Measurements from ENCODE around the gene PAM.

The PAM gene

DNA sequence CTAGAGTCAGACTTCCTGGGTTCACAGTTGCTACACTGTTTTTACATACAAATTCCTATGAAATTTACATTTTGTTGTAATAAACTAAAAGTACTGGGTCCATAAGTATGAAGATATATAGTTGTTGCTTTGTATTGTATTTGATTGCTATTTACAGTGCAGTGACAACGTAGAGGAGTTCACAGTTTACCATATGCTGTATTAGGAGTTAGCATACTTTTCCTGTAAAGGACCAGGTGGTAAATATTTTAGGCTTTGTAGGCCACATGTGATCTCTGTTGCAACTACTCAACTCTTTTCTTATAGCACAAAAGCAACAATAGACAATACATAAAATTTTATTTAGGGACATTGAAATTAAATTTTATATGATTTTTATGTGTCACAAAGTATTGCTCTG lies 18.0 kb downstream of the PAM start:
- TF ChIP-seq FOXP2 (optimal IDR thresholded peaks at IDR 0.05; ENCODE audit: borderline replicate concordance, extremely low read depth, extremely low read length, insufficient read depth) = no peak
- TF ChIP-seq TAF1 (IDR thresholded peaks at IDR 0.05; ENCODE audit: borderline replicate concordance, insufficient read depth, low read length) = no peak
- TF ChIP-seq, protein P1, sequence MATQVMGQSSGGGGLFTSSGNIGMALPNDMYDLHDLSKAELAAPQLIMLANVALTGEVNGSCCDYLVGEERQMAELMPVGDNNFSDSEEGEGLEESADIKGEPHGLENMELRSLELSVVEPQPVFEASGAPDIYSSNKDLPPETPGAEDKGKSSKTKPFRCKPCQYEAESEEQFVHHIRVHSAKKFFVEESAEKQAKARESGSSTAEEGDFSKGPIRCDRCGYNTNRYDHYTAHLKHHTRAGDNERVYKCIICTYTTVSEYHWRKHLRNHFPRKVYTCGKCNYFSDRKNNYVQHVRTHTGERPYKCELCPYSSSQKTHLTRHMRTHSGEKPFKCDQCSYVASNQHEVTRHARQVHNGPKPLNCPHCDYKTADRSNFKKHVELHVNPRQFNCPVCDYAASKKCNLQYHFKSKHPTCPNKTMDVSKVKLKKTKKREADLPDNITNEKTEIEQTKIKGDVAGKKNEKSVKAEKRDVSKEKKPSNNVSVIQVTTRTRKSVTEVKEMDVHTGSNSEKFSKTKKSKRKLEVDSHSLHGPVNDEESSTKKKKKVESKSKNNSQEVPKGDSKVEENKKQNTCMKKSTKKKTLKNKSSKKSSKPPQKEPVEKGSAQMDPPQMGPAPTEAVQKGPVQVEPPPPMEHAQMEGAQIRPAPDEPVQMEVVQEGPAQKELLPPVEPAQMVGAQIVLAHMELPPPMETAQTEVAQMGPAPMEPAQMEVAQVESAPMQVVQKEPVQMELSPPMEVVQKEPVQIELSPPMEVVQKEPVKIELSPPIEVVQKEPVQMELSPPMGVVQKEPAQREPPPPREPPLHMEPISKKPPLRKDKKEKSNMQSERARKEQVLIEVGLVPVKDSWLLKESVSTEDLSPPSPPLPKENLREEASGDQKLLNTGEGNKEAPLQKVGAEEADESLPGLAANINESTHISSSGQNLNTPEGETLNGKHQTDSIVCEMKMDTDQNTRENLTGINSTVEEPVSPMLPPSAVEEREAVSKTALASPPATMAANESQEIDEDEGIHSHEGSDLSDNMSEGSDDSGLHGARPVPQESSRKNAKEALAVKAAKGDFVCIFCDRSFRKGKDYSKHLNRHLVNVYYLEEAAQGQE (IDR thresholded peaks at IDR 0.05; ENCODE audit: insufficient read depth in 1 of 2, low read depth in 2 of 2, low read length in 2 of 2) = no peak
- TF ChIP-seq SIN3A (IDR thresholded peaks at IDR 0.05; ENCODE audit: borderline replicate concordance, insufficient read depth, low read length) = no peak
- no peak for TF ChIP-seq POLR2AphosphoS5 (IDR thresholded peaks at IDR 0.05; ENCODE audit: low read depth, low read length)

DNA sequence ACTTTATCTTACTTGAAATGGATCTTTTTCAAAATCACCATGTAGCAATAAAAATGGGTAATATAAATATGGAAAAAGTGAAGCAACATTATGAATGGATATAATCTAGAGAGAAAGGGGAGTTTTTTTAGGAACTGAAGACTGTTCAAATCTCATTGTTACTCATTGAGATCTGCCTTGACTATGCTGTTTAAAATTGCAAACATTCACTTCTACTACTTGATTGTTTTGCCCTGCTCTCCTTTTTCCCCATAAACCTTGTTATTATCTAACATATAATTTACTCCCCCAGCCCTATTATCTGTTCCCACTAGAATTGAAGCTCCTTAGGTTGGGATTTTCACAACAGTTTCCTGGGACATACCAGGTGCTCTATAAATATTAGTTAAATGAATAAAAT lies 22.0 kb downstream of the PAM start:
- TF ChIP-seq TAF1 (IDR thresholded peaks at IDR 0.05; ENCODE audit: borderline replicate concordance, insufficient read depth, low read length) = no peak
- no peak for TF ChIP-seq POLR2AphosphoS5 (IDR thresholded peaks at IDR 0.05; ENCODE audit: low read depth, low read length)
- no peak for TF ChIP-seq SIN3A (IDR thresholded peaks at IDR 0.05; ENCODE audit: borderline replicate concordance, insufficient read depth, low read length)
- no peak for TF ChIP-seq FOXP2 (optimal IDR thresholded peaks at IDR 0.05; ENCODE audit: borderline replicate concordance, extremely low read depth, extremely low read length, insufficient read depth)
- TF ChIP-seq, protein P1 (IDR thresholded peaks at IDR 0.05; ENCODE audit: insufficient read depth in 1 of 2, low read depth in 2 of 2, low read length in 2 of 2) = no peak

DNA sequence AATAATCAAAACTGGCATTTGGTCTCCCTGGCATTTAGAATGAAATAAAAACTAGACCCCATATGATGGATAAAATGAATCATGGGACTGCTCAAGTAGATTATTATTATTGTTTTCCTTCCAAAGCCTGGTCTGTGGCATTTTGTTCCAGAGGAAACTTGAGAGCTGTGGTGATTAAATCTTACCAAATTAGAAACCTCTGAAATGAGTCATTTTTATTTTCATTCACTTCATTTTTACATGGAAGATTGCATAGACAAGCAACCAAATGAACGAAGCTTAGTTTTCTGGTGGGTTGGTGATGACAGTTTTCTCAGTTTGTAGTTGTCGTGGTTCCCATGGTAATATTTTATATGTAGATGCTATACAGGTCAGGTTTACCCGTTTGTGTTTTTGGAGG lies 23.4 kb downstream of the PAM start:
- TF ChIP-seq, protein P1 (IDR thresholded peaks at IDR 0.05; ENCODE audit: insufficient read depth in 1 of 2, low read depth in 2 of 2, low read length in 2 of 2) = no peak
- TF ChIP-seq SIN3A (IDR thresholded peaks at IDR 0.05; ENCODE audit: borderline replicate concordance, insufficient read depth, low read length) (no peak), TAF1 (IDR thresholded peaks at IDR 0.05; ENCODE audit: borderline replicate concordance, insufficient read depth, low read length) (no peak), POLR2AphosphoS5 (IDR thresholded peaks at IDR 0.05; ENCODE audit: low read depth, low read length) (no peak), FOXP2 (optimal IDR thresholded peaks at IDR 0.05; ENCODE audit: borderline replicate concordance, extremely low read depth, extremely low read length, insufficient read depth) (no peak)

DNA sequence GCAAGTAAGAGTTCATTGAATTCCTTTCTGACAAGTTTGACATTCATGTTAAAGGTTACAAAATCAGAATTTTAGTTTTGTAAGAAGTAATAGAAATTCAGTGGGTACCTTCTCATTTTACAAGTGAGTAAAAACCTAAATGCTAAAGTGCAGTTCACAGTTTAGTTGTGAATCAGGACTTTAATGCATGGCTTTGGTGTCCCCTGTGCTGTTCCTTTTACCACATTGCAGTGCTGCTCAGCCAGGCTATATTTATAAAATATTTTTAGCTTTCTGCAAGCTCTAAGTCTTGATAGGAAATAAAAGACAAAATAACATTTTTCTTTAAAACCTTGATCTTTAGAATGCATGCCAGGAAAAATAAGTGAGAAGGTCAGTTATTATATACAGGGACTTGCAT lies 26.3 kb downstream of the PAM start:
- no peak for TF ChIP-seq SIN3A (IDR thresholded peaks at IDR 0.05; ENCODE audit: borderline replicate concordance, insufficient read depth, low read length)
- no peak for TF ChIP-seq POLR2AphosphoS5 (IDR thresholded peaks at IDR 0.05; ENCODE audit: low read depth, low read length)
- TF ChIP-seq FOXP2 (optimal IDR thresholded peaks at IDR 0.05; ENCODE audit: borderline replicate concordance, extremely low read depth, extremely low read length, insufficient read depth) = no peak
- TF ChIP-seq TAF1 (IDR thresholded peaks at IDR 0.05; ENCODE audit: borderline replicate concordance, insufficient read depth, low read length) = no peak
- TF ChIP-seq, protein P1 (IDR thresholded peaks at IDR 0.05; ENCODE audit: insufficient read depth in 1 of 2, low read depth in 2 of 2, low read length in 2 of 2) = no peak

DNA sequence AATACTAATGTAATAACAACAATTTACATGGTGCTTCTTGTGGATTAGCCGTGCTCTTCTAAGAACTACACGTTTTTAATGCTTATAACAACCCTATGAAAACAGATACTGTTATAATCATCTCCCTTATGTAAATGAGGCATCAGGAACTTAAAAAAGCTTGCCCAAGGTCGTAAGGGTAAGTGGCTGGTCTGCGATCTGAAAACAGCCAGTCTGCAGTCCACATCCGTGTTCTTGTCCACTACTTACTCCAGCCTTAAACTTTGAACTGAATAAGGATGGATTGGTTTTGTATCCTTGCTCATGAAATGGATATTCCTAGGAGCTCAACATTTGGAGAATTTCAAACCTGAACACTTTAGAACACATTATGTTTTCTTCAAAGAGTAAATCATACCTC lies 26.7 kb downstream of the PAM start:
- no peak for TF ChIP-seq POLR2AphosphoS5 (IDR thresholded peaks at IDR 0.05; ENCODE audit: low read depth, low read length)
- TF ChIP-seq FOXP2 (optimal IDR thresholded peaks at IDR 0.05; ENCODE audit: borderline replicate concordance, extremely low read depth, extremely low read length, insufficient read depth) = no peak
- no peak for TF ChIP-seq SIN3A (IDR thresholded peaks at IDR 0.05; ENCODE audit: borderline replicate concordance, insufficient read depth, low read length)

Data from PFSK-1 (cell line).